ENCODE results near the gene SHC3.

The SHC3 gene

DNA sequence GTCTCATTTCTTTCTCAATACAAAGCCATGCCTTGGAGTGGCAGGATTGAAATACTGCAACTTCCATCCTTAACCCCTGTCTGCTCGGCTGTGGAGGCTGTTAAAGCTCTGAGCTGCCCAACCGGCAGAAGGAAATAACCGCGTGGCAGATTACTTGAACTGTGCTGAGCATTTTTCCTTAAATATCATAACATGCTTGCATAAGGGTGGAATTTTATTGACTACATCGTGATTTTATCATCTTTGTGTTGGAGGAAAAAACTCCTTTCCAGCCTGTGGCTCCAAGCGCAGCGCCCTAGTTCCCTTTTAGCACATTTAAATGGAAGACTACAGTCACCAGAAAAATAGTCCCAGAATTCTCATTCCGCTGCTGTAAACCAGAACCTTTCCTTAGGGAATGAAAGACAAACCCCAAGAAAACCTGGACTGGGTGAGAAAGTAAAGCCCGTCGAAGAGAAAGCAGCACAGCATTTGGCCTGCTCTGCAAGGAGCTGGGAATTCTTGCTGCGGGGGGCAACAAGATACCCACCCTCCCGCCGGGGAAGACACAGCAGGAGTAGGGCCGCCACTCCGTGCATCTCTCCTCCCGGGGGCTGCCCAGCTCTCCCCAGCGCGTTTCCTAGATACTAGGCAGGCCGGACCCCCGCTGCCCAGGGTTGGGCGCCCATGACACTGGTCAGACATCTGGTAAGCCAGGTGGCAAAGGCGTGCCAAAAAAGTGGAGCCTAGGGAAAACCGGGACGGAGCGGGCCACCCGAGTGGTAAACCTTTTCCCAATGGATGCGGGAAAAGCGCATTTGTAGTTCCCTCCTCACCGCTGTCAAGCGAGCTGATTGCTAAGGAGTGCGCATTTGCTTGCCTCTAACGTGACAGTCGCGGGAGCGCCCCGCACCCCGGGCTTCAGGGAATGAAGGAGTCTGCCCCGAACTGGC lies 1.3 kb downstream of the SHC3 start:
- Histone ChIP-seq H3K9me3 (ENCODE audit: control extremely low read depth in 1 of 5, control insufficient read depth in 4 of 5, insufficient read depth in 2 of 5, low read depth in 1 of 5, low read length in 4 of 5) (no peaks in the 10 kb centered on the region), H3K4me3 (ENCODE audit: control insufficient read depth in 1 of 7, extremely low read depth in 1 of 7, insufficient read depth in 4 of 7, low read depth in 2 of 7, low read length in 6 of 7) (peak overlapping the region in 2 of 7 experiments; percentile 32 to 57), H3K4me1 (ENCODE audit: control extremely low read depth in 1 of 4, control insufficient read depth in 4 of 4, insufficient read depth in 4 of 4, low read length in 3 of 4) (peaks cover 0 to 33% (median 19%) of the 10 kb centered on the region in 4 experiments), H3K27ac (ENCODE audit: insufficient read depth in 1 of 2, low read depth in 1 of 2, low read length in 2 of 2, poor library complexity in 1 of 2, severe bottlenecking in 2 of 2) (no peak overlapping the region), H3K27me3 (replicated peaks in 2 of 5; ENCODE audit: control insufficient read depth in 4 of 5, insufficient read depth in 5 of 5, low read length in 4 of 5) (peaks cover 5 to 77% (median 28%) of the 10 kb centered on the region in 5 experiments), H3K36me3 (ENCODE audit: control insufficient read depth in 4 of 4, insufficient read depth in 4 of 4, low read length in 3 of 4) (no peaks in the 10 kb centered on the region)
- 6% methylated on average over 27 of the region's 38 CpGs for WGBS (ENCODE audit: insufficient coverage)
- CTCF ChIA-PET = interaction anchor here (0.6 kb wide), 1 partner anchor 218 kb away, joined by 3 read pairs; no protein-coding TSS in a partner anchor
- no peak for DNase-seq
- POLR2A ChIA-PET = no interaction called here

GRCh38 chr9:89175828-89176261 lies 2.8 kb downstream of the SHC3 start:
- Histone ChIP-seq H3K4me3 (ENCODE audit: control insufficient read depth in 1 of 7, extremely low read depth in 1 of 7, insufficient read depth in 4 of 7, low read depth in 2 of 7, low read length in 6 of 7) (no peak overlapping the region), H3K9me3 (ENCODE audit: control extremely low read depth in 1 of 5, control insufficient read depth in 4 of 5, insufficient read depth in 2 of 5, low read depth in 1 of 5, low read length in 4 of 5) (no peaks in the 10 kb centered on the region), H3K27ac (ENCODE audit: insufficient read depth in 1 of 2, low read depth in 1 of 2, low read length in 2 of 2, poor library complexity in 1 of 2, severe bottlenecking in 2 of 2) (no peak overlapping the region), H3K36me3 (ENCODE audit: control insufficient read depth in 4 of 4, insufficient read depth in 4 of 4, low read length in 3 of 4) (no peaks in the 10 kb centered on the region), H3K27me3 (replicated peaks in 2 of 5; ENCODE audit: control insufficient read depth in 4 of 5, insufficient read depth in 5 of 5, low read length in 4 of 5) (peaks cover 5 to 76% (median 31%) of the 10 kb centered on the region in 5 experiments), H3K4me1 (ENCODE audit: control extremely low read depth in 1 of 4, control insufficient read depth in 4 of 4, insufficient read depth in 4 of 4, low read length in 3 of 4) (peaks cover 0 to 33% (median 19%) of the 10 kb centered on the region in 4 experiments)
- peak in 1 of 3 donors; percentile 36 for DNase-seq
- POLR2A ChIA-PET = no interaction called here
- CTCF ChIA-PET = no interaction called here
- WGBS (ENCODE audit: insufficient coverage) = 86% methylated on average over 5 of the region's 5 CpGs

GRCh38 chr9:89174291-89174690 lies 4.3 kb downstream of the SHC3 start:
- no peaks in the 10 kb centered on the region for H3K36me3 ChIP-seq (ENCODE audit: control insufficient read depth in 4 of 4, insufficient read depth in 4 of 4, low read length in 3 of 4)
- H3K9me3 ChIP-seq (ENCODE audit: control extremely low read depth in 1 of 5, control insufficient read depth in 4 of 5, insufficient read depth in 2 of 5, low read depth in 1 of 5, low read length in 4 of 5) = no peaks in the 10 kb centered on the region
- no peak overlapping the region for H3K4me3 ChIP-seq (ENCODE audit: control insufficient read depth in 1 of 7, extremely low read depth in 1 of 7, insufficient read depth in 4 of 7, low read depth in 2 of 7, low read length in 6 of 7)
- peaks cover 0 to 21% (median 9%) of the 10 kb centered on the region in 4 experiments for H3K4me1 ChIP-seq (ENCODE audit: control extremely low read depth in 1 of 4, control insufficient read depth in 4 of 4, insufficient read depth in 4 of 4, low read length in 3 of 4)
- no peak overlapping the region for H3K27ac ChIP-seq (ENCODE audit: insufficient read depth in 1 of 2, low read depth in 1 of 2, low read length in 2 of 2, poor library complexity in 1 of 2, severe bottlenecking in 2 of 2)
- ChIA-PET CTCF (no interaction called here), POLR2A (no interaction called here)
- no peak for DNase-seq
- peaks cover 5 to 70% (median 31%) of the 10 kb centered on the region in 5 experiments for H3K27me3 ChIP-seq (replicated peaks in 2 of 5; ENCODE audit: control insufficient read depth in 4 of 5, insufficient read depth in 5 of 5, low read length in 4 of 5)
- 75% methylated on average over 6 of the region's 6 CpGs for WGBS (ENCODE audit: insufficient coverage)

GRCh38 chr9:89173072-89173471 lies 5.5 kb downstream of the SHC3 start:
- ChIA-PET CTCF (no interaction called here), POLR2A (no interaction called here)
- Histone ChIP-seq H3K36me3 (ENCODE audit: control insufficient read depth in 4 of 4, insufficient read depth in 4 of 4, low read length in 3 of 4) (no peaks in the 10 kb centered on the region), H3K4me1 (ENCODE audit: control extremely low read depth in 1 of 4, control insufficient read depth in 4 of 4, insufficient read depth in 4 of 4, low read length in 3 of 4) (peaks cover 0 to 9% (median under 1%) of the 10 kb centered on the region in 4 experiments), H3K9me3 (ENCODE audit: control extremely low read depth in 1 of 5, control insufficient read depth in 4 of 5, insufficient read depth in 2 of 5, low read depth in 1 of 5, low read length in 4 of 5) (no peaks in the 10 kb centered on the region), H3K27ac (ENCODE audit: insufficient read depth in 1 of 2, low read depth in 1 of 2, low read length in 2 of 2, poor library complexity in 1 of 2, severe bottlenecking in 2 of 2) (no peak overlapping the region), H3K4me3 (ENCODE audit: control insufficient read depth in 1 of 7, extremely low read depth in 1 of 7, insufficient read depth in 4 of 7, low read depth in 2 of 7, low read length in 6 of 7) (no peak overlapping the region), H3K27me3 (replicated peaks in 2 of 5; ENCODE audit: control insufficient read depth in 4 of 5, insufficient read depth in 5 of 5, low read length in 4 of 5) (peaks cover 5 to 60% (median 24%) of the 10 kb centered on the region in 5 experiments)
- WGBS (ENCODE audit: insufficient coverage) = 100% methylated on average over 2 of the region's 5 CpGs
- DNase-seq = no peak

DNA sequence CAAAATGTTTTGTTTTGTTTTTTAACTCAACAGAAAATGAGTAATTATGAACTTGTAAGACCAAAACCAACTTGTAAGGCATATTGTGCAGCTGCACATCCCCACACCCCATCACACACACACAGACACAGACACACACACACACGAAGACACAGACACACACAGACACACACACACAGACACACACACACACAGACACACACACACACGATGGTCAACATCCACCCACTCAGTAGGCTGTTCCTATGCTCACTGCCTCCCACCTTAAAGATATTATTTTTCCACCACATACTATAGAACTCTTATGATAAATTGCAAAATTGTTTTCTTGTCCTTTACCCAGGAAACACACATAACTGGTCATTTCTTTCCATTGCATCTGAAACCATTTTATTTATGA lies 6.2 kb downstream of the SHC3 start:
- ChIA-PET POLR2A (no interaction called here), CTCF (no interaction called here)
- peaks cover 0 to 3% (median 0%) of the 10 kb centered on the region in 4 experiments for H3K4me1 ChIP-seq (ENCODE audit: control extremely low read depth in 1 of 4, control insufficient read depth in 4 of 4, insufficient read depth in 4 of 4, low read length in 3 of 4)
- H3K4me3 ChIP-seq (ENCODE audit: control insufficient read depth in 1 of 7, extremely low read depth in 1 of 7, insufficient read depth in 4 of 7, low read depth in 2 of 7, low read length in 6 of 7) = no peak overlapping the region
- no peaks in the 10 kb centered on the region for H3K9me3 ChIP-seq (ENCODE audit: control extremely low read depth in 1 of 5, control insufficient read depth in 4 of 5, insufficient read depth in 2 of 5, low read depth in 1 of 5, low read length in 4 of 5)
- peaks cover 5 to 53% (median 22%) of the 10 kb centered on the region in 5 experiments for H3K27me3 ChIP-seq (replicated peaks in 2 of 5; ENCODE audit: control insufficient read depth in 4 of 5, insufficient read depth in 5 of 5, low read length in 4 of 5)
- no peak overlapping the region for H3K27ac ChIP-seq (ENCODE audit: insufficient read depth in 1 of 2, low read depth in 1 of 2, low read length in 2 of 2, poor library complexity in 1 of 2, severe bottlenecking in 2 of 2)
- no peak for DNase-seq
- no peaks in the 10 kb centered on the region for H3K36me3 ChIP-seq (ENCODE audit: control insufficient read depth in 4 of 4, insufficient read depth in 4 of 4, low read length in 3 of 4)
- WGBS (ENCODE audit: insufficient coverage) = 100% methylated on average over 1 of the region's 2 CpGs

- Histone ChIP-seq H3K27ac (ENCODE audit: insufficient read depth in 1 of 2, low read depth in 1 of 2, low read length in 2 of 2, poor library complexity in 1 of 2, severe bottlenecking in 2 of 2) (no peak overlapping the region), H3K9me3 (ENCODE audit: control extremely low read depth in 1 of 5, control insufficient read depth in 4 of 5, insufficient read depth in 2 of 5, low read depth in 1 of 5, low read length in 4 of 5) (no peaks in the 10 kb centered on the region), H3K36me3 (ENCODE audit: control insufficient read depth in 4 of 4, insufficient read depth in 4 of 4, low read length in 3 of 4) (no peaks in the 10 kb centered on the region), H3K4me3 (ENCODE audit: control insufficient read depth in 1 of 7, extremely low read depth in 1 of 7, insufficient read depth in 4 of 7, low read depth in 2 of 7, low read length in 6 of 7) (no peak overlapping the region), H3K27me3 (replicated peaks in 2 of 5; ENCODE audit: control insufficient read depth in 4 of 5, insufficient read depth in 5 of 5, low read length in 4 of 5) (peaks cover 5 to 48% (median 16%) of the 10 kb centered on the region in 5 experiments), H3K4me1 (ENCODE audit: control extremely low read depth in 1 of 4, control insufficient read depth in 4 of 4, insufficient read depth in 4 of 4, low read length in 3 of 4) (no peaks in the 10 kb centered on the region)
- ChIA-PET CTCF (no interaction called here), POLR2A (interaction anchor here (0.8 kb wide), 1 partner anchor 138 kb away, joined by 3 read pairs; no protein-coding TSS in a partner anchor)
- no peak for DNase-seq
- 88% methylated on average over 4 of the region's 4 CpGs for WGBS (ENCODE audit: insufficient coverage)
These were observed 6.9 kb downstream of the SHC3 start for GRCh38 chr9:89171693-89172092.

- Histone ChIP-seq H3K4me3 (ENCODE audit: control insufficient read depth in 1 of 7, extremely low read depth in 1 of 7, insufficient read depth in 4 of 7, low read depth in 2 of 7, low read length in 6 of 7) (no peak overlapping the region), H3K4me1 (ENCODE audit: control extremely low read depth in 1 of 4, control insufficient read depth in 4 of 4, insufficient read depth in 4 of 4, low read length in 3 of 4) (no peaks in the 10 kb centered on the region), H3K9me3 (ENCODE audit: control extremely low read depth in 1 of 5, control insufficient read depth in 4 of 5, insufficient read depth in 2 of 5, low read depth in 1 of 5, low read length in 4 of 5) (no peaks in the 10 kb centered on the region), H3K36me3 (ENCODE audit: control insufficient read depth in 4 of 4, insufficient read depth in 4 of 4, low read length in 3 of 4) (no peaks in the 10 kb centered on the region), H3K27ac (ENCODE audit: insufficient read depth in 1 of 2, low read depth in 1 of 2, low read length in 2 of 2, poor library complexity in 1 of 2, severe bottlenecking in 2 of 2) (no peak overlapping the region), H3K27me3 (replicated peaks in 2 of 5; ENCODE audit: control insufficient read depth in 4 of 5, insufficient read depth in 5 of 5, low read length in 4 of 5) (peaks cover 5 to 48% (median 15%) of the 10 kb centered on the region in 5 experiments)
- whole genome bisulfite sequencing (ENCODE audit: insufficient coverage) = 100% methylated on average over 3 of the region's 3 CpGs
- CTCF ChIA-PET = no interaction called here
- no peak for DNase-seq
- POLR2A ChIA-PET = interaction anchor here (0.8 kb wide), 1 partner anchor 139 kb away, joined by 3 read pairs; no protein-coding TSS in a partner anchor
These were observed 7.4 kb downstream of the SHC3 start for GRCh38 chr9:89171231-89171630.

Measured in common myeloid progenitor, CD34-positive (primary cell).